Measurements from ENCODE around the gene CHGA.

The CHGA gene, protein sequence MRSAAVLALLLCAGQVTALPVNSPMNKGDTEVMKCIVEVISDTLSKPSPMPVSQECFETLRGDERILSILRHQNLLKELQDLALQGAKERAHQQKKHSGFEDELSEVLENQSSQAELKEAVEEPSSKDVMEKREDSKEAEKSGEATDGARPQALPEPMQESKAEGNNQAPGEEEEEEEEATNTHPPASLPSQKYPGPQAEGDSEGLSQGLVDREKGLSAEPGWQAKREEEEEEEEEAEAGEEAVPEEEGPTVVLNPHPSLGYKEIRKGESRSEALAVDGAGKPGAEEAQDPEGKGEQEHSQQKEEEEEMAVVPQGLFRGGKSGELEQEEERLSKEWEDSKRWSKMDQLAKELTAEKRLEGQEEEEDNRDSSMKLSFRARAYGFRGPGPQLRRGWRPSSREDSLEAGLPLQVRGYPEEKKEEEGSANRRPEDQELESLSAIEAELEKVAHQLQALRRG

DNA sequence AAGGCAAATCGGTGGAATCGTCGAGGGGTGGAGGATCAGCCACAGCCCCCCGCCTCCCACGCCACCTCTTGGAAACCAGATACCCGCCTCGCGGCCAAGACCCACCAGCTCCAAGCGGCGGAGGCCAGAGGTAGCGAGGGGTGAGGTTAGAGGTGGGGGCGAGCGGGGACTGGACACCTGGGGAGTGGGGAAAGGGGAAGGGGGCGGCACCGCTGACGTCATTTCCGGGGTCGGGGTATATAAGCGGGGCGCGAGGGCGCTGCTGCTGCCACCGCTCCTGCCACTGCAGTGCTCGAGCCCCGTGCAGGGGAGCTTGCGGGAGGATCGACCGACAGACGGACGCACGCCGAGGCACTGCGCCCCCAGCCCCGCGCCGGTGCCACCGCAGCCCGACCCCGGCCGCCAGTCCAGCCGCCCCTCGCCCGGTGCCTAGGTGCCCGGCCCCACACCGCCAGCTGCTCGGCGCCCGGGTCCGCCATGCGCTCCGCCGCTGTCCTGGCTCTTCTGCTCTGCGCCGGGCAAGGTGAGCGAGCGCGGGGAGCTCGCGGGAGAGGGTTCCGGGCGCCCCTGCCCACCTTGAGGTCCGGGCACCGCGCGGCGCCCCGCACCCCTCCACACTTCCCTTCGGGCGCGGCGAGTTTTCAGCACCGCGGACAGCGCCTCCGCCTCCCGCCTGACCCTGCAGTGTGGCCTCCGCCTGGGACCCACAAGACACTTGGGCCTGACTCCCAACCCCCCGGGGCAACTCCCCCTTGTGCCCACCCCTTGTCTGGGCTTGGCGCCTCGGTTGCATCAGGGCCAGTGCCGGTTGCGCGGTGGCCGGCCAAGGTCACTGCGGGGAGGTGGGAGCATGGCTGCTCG lies at the start of gene CHGA:
TSS of gene CHGA (plus strand) at position 268 of the 861 bp plus-strand sequence. CDS start at position 478, 210 bp downstream.
- no peak for TF ChIP-seq CTCF (IDR thresholded peaks at IDR 0.05)
- DNase-seq (ENCODE audit: low spot score), result no peak
- H3K27ac ChIP-seq, result no peak within 1 kb of the TSS
- H3K4me3 ChIP-seq, result no peak within 1 kb of the TSS

DNA sequence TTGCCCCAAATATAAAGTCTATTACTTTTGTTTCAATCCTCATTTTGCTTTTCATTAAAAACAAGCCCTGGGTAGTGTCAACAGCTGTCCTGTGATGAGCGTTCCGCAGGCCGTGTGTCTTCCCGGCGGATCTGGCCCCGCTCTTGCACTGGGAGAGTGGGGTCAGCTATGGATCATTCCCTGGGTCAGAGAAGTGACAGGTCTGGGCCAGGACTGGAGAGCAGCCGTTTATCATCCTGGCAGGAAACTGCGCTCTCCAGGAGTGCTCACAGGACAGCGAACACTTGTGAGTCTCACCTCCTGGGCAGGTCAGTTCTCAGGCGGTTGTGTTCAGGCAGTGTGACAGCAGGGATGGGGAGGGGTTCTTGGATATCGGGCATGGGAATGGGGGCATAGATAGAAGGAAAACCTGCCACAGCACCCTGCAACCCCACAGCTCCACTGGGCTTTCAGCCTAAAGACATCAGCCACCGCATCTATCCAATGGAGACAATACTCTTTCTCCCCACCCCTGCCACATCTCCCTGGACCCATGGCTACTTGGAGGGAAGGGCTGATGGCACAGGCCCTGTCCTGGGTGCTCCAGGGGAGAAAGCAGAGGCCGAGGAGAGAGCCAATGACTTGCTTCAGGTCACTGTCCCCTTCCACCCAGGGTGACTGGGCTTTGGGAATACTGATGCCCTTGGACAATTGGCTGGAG lies 47.8 kb upstream of the CHGA start:
- H3K27ac ChIP-seq, result no peak overlapping the region
- H3K4me3 ChIP-seq, result no peak overlapping the region
- no peak for TF ChIP-seq CTCF (IDR thresholded peaks at IDR 0.05)
- no peak for DNase-seq (ENCODE audit: low spot score)

- Histone ChIP-seq H3K4me3 (no peak overlapping the region), H3K27ac (no peak overlapping the region)
- no peak for DNase-seq (ENCODE audit: low spot score)
- TF ChIP-seq CTCF (IDR thresholded peaks at IDR 0.05), result no peak
These were observed 45.1 kb upstream of the CHGA start for GRCh38 chr14:92877757-92878431.

GRCh38 chr14:92880351-92880750 lies 42.6 kb upstream of the CHGA start:
- Histone ChIP-seq H3K4me3 (no peak overlapping the region), H3K27ac (no peak overlapping the region)
- no peak for DNase-seq (ENCODE audit: low spot score)
- no peak for TF ChIP-seq CTCF (IDR thresholded peaks at IDR 0.05)

DNA sequence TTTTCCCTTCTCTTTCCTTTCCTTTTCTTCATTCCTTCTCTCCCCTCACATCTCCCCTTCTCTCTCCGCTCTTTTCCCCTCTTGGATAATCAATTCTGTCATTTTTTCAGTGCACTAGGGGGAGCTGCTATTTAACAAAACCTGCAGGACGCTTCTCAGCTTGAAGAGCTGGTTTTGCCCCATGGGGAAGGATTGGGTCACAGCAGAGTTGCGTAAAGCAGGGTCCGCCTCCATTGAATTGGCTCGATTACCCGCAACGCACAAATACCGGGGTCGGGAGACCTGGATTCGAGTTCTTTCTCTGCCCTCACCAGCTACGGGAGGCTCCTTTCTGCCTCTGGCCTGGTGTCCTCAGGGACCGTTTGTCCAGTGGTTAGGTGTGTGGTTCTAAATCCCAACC lies 42.1 kb upstream of the CHGA start:
- no peak overlapping the region for H3K27ac ChIP-seq
- no peak for TF ChIP-seq CTCF (IDR thresholded peaks at IDR 0.05)
- H3K4me3 ChIP-seq, result no peak overlapping the region
- no peak for DNase-seq (ENCODE audit: low spot score)

DNA sequence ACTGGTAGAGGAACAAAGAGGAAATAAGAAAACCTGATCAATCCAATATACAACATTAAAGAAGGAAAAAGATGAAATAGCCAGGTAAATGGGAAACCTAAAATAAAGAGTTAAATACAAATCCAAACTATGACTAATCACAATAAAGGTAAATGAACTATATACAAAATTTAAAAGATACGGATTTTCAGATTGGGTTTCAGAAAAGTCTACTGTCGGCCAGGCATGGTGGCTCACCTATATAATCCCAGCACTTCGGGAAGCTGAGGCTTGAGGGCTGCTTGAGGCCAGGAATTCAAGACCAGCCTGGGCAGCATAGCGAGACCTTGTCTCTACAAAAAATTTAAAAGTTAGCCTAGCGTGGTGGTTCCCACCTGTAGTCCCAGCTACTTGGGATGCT lies 39.9 kb upstream of the CHGA start:
- TF ChIP-seq CTCF (IDR thresholded peaks at IDR 0.05), result no peak
- no peak for DNase-seq (ENCODE audit: low spot score)
- Histone ChIP-seq H3K4me3 (no peak overlapping the region), H3K27ac (no peak overlapping the region)
